ENCODE results near the gene CUX1.

DNA sequence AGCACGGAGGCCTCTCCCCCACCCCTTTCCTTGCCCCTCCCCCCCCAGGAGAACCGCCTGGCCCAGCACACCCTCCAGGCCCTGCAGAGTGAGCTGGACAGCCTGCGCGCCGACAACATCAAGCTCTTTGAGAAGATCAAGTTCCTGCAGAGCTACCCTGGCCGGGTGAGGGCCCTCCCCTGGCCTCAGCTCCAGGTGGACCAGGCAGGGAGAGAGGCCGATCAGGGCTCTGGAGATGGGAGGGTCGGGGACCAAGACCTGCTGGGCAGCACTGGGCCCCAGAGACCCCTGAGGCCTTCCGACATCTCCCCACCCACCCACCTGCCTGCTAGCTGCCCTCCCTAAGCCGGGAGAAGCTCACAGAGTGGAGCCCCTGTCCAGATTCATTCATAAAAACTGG is 460.5 kb downstream of the CUX1 start:
- TF ChIP-seq, protein P1, sequence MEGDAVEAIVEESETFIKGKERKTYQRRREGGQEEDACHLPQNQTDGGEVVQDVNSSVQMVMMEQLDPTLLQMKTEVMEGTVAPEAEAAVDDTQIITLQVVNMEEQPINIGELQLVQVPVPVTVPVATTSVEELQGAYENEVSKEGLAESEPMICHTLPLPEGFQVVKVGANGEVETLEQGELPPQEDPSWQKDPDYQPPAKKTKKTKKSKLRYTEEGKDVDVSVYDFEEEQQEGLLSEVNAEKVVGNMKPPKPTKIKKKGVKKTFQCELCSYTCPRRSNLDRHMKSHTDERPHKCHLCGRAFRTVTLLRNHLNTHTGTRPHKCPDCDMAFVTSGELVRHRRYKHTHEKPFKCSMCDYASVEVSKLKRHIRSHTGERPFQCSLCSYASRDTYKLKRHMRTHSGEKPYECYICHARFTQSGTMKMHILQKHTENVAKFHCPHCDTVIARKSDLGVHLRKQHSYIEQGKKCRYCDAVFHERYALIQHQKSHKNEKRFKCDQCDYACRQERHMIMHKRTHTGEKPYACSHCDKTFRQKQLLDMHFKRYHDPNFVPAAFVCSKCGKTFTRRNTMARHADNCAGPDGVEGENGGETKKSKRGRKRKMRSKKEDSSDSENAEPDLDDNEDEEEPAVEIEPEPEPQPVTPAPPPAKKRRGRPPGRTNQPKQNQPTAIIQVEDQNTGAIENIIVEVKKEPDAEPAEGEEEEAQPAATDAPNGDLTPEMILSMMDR (IDR thresholded peaks at IDR 0.05): no peak
- no peak for TF ChIP-seq POLR2A (IDR thresholded peaks at IDR 0.05)

All from lower leg skin (tissue), 3 donors.